GM21825 (cell line): ENCODE results near the gene MT1G.
"Not testable (repeated sequence)": the region's sequence is repeated elsewhere in the genome, so short reads cannot be mapped to it uniquely, and the experiment has no call there.

Source experiments
- ATAC-seq: cut with Tn5 transposase; IDR thresholded peaks from one replicate; pipeline ENCODE4 v1.9.1; 2021; ENCODE audit warnings: mild to moderate bottlenecking, moderate library complexity; ENCODE audit not compliant: unreplicated experiment

MT1G gene

GRCh38 chr16:56667581-56668571, at the start of gene MT1G:
Gene MT1G (minus strand): TSS chr16:56668065. CDS start chr16:56667993, 72 bp downstream.
- no peak for ATAC-seq

- ATAC-seq, result not testable (repeated sequence)
Observed at GRCh38 chr16:56717532-56717931, 49.7 kb upstream of the MT1G start.

- ATAC-seq, result no peak
Observed at GRCh38 chr16:56716761-56717160, 48.9 kb upstream of the MT1G start.

GRCh38 chr16:56715126-56715525, 47.3 kb upstream of the MT1G start:
- ATAC-seq, result no peak

GRCh38 chr16:56713794-56714193, 45.9 kb upstream of the MT1G start:
- ATAC-seq, result no peak

- no peak for ATAC-seq
Observed at GRCh38 chr16:56711862-56712261, 44.0 kb upstream of the MT1G start.

- ATAC-seq, result no peak
Observed at GRCh38 chr16:56710181-56710737, 42.4 kb upstream of the MT1G start.

- ATAC-seq, result no peak
Observed at GRCh38 chr16:56709443-56710040, 41.7 kb upstream of the MT1G start.

- no peak for ATAC-seq
Observed at GRCh38 chr16:56708525-56709442, 40.9 kb upstream of the MT1G start.

GRCh38 chr16:56702836-56703235, 35.0 kb upstream of the MT1G start:
- no peak for ATAC-seq

GRCh38 chr16:56701534-56701933, 33.7 kb upstream of the MT1G start:
- no peak for ATAC-seq

- no peak for ATAC-seq
Observed at GRCh38 chr16:56700631-56701030, 32.8 kb upstream of the MT1G start.

GRCh38 chr16:56700195-56700594, 32.3 kb upstream of the MT1G start:
- ATAC-seq, result no peak

- ATAC-seq, result no peak
Observed at GRCh38 chr16:56697456-56698155, 29.7 kb upstream of the MT1G start.

GRCh38 chr16:56695246-56695645, 27.4 kb upstream of the MT1G start:
- ATAC-seq, result no peak

- ATAC-seq, result no peak
Observed at GRCh38 chr16:56691885-56692284, 24.0 kb upstream of the MT1G start.

- no peak for ATAC-seq
Observed at GRCh38 chr16:56690420-56691122, 22.7 kb upstream of the MT1G start.

- no peak for ATAC-seq
Observed at GRCh38 chr16:56689171-56689570, 21.3 kb upstream of the MT1G start.

GRCh38 chr16:56688762-56689161, 20.9 kb upstream of the MT1G start:
- ATAC-seq, result no peak

GRCh38 chr16:56686758-56687157, 18.9 kb upstream of the MT1G start:
- no peak for ATAC-seq
